Measurements from ENCODE around the gene SLC34A2.
A peak's percentile ranks its signal among the peaks of the same experiment; 100 is the strongest.

SLC34A2 gene

GRCh38 chr4:25663781-25664180, 8.1 kb downstream of the SLC34A2 start:
- DNase-seq, result peak; percentile 34

GRCh38 chr4:25666031-25666630, 10.5 kb downstream of the SLC34A2 start:
- no peak for DNase-seq

- no peak for DNase-seq
Measured at GRCh38 chr4:25667931-25668557, 12.4 kb downstream of the SLC34A2 start.

GRCh38 chr4:25670991-25671390, 15.3 kb downstream of the SLC34A2 start:
- no peak for DNase-seq

GRCh38 chr4:25672756-25673155, 17.1 kb downstream of the SLC34A2 start:
- DNase-seq, result no peak

GRCh38 chr4:25674386-25674785, 18.7 kb downstream of the SLC34A2 start:
- no peak for DNase-seq

GRCh38 chr4:25676221-25676620, 20.6 kb downstream of the SLC34A2 start:
- no peak for DNase-seq

GRCh38 chr4:25677157-25677556, 21.5 kb downstream of the SLC34A2 start:
- DNase-seq, result no peak

GRCh38 chr4:25677943-25678342, 22.3 kb downstream of the SLC34A2 start:
- no peak for DNase-seq

- DNase-seq, result no peak
Measured at GRCh38 chr4:25687773-25688172, 32.1 kb downstream of the SLC34A2 start.

GRCh38 chr4:25694466-25694865, 38.8 kb downstream of the SLC34A2 start:
- DNase-seq, result no peak

GRCh38 chr4:25696409-25696808, 40.8 kb downstream of the SLC34A2 start:
- DNase-seq, result no peak

GRCh38 chr4:25697516-25697915, 41.9 kb downstream of the SLC34A2 start:
- DNase-seq, result no peak

- DNase-seq, result no peak
Measured at GRCh38 chr4:25700661-25701060, 45.0 kb downstream of the SLC34A2 start.

- DNase-seq, result peak; percentile 47
Measured at GRCh38 chr4:25702848-25703247, 47.2 kb downstream of the SLC34A2 start.

GRCh38 chr4:25703731-25704388, 48.2 kb downstream of the SLC34A2 start:
- DNase-seq, result no peak

GRCh38 chr4:25704516-25704915, 48.9 kb downstream of the SLC34A2 start:
- DNase-seq, result no peak

GRCh38 chr4:25710637-25711036, 55.0 kb downstream of the SLC34A2 start:
- no peak for DNase-seq

- no peak for DNase-seq
Measured at GRCh38 chr4:25712611-25713010, 57.0 kb downstream of the SLC34A2 start.

- no peak for DNase-seq
Measured at GRCh38 chr4:25713812-25714211, 58.2 kb downstream of the SLC34A2 start.

GRCh38 chr4:25722964-25723363, 67.3 kb downstream of the SLC34A2 start:
- DNase-seq, result no peak

GRCh38 chr4:25723409-25723808, 67.8 kb downstream of the SLC34A2 start:
- DNase-seq, result no peak

- no peak for DNase-seq
Measured at GRCh38 chr4:25725870-25726269, 70.2 kb downstream of the SLC34A2 start.

GRCh38 chr4:25727711-25728493, 72.3 kb downstream of the SLC34A2 start:
- DNase-seq, result no peak

Measured in right hindlimb (tissue), 1 donor.